HL-60/S4 treated with phorbol 12-myristate 13-acetate at 8.2 ng/mL for 4 days and 3 days (cell line): ENCODE measurements around the gene HCRTR1.

ENCODE experiments used
- in situ Hi-C: fragments of 300-500 bp; cut with MboI; formaldehyde crosslinking; loops from 2 replicates; pipeline ENCODE4 v1.15.0; 2022; ENCODE audit warnings: low sequenced_read_pairs

The HCRTR1 gene

GRCh38 chr1:31625561-31626222, 8.2 kb downstream of the HCRTR1 start:
- in situ Hi-C loops, result no loop called here

GRCh38 chr1:31626223-31627207, 9.0 kb downstream of the HCRTR1 start:
- in situ Hi-C loops, result no loop called here

GRCh38 chr1:31627301-31627929, 9.9 kb downstream of the HCRTR1 start:
- in situ Hi-C loops, result no loop called here

GRCh38 chr1:31627930-31628559, 10.6 kb downstream of the HCRTR1 start:
- in situ Hi-C loops, result no loop called here

- in situ Hi-C loops, result no loop called here
Observed at GRCh38 chr1:31628931-31629556, 11.6 kb downstream of the HCRTR1 start.

GRCh38 chr1:31632649-31633048, 15.2 kb downstream of the HCRTR1 start:
- in situ Hi-C loops, result no loop called here

- in situ Hi-C loops, result no loop called here
Observed at GRCh38 chr1:31633117-31633516, 15.6 kb downstream of the HCRTR1 start.

- in situ Hi-C loops, result no loop called here
Observed at GRCh38 chr1:31637915-31638673, 20.6 kb downstream of the HCRTR1 start.

- in situ Hi-C loops, result no loop called here
Observed at GRCh38 chr1:31639543-31639942, 22.1 kb downstream of the HCRTR1 start.

- in situ Hi-C loops, result no loop called here
Observed at GRCh38 chr1:31640179-31640578, 22.7 kb downstream of the HCRTR1 start.

GRCh38 chr1:31640964-31641363, 23.5 kb downstream of the HCRTR1 start:
- in situ Hi-C loops, result no loop called here

GRCh38 chr1:31642366-31642765, 24.9 kb downstream of the HCRTR1 start:
- in situ Hi-C loops, result no loop called here

- in situ Hi-C loops, result no loop called here
Observed at GRCh38 chr1:31642897-31643296, 25.4 kb downstream of the HCRTR1 start.

- in situ Hi-C loops, result no loop called here
Observed at GRCh38 chr1:31643976-31644559, 26.6 kb downstream of the HCRTR1 start.

- in situ Hi-C loops, result no loop called here
Observed at GRCh38 chr1:31644560-31645273, 27.2 kb downstream of the HCRTR1 start, which contains the start of gene PEF1. Gene PEF1 (minus strand): TSS chr1:31644876. CDS start chr1:31644864, 12 bp downstream.

- in situ Hi-C loops, result no loop called here
Observed at GRCh38 chr1:31645274-31645568, 27.7 kb downstream of the HCRTR1 start.

GRCh38 chr1:31646259-31646960, 28.9 kb downstream of the HCRTR1 start:
- in situ Hi-C loops, result no loop called here

GRCh38 chr1:31647106-31647505, 29.6 kb downstream of the HCRTR1 start:
- in situ Hi-C loops, result no loop called here
